C4-2B (cell line): Measurements from ENCODE around the gene HACL1.

Experiments used
- ZFX ChIP-seq: fragments of 450-650 bp; IDR thresholded peaks from 2 replicates; pipeline ENCODE4 v1.6.1; 2017
- TF ChIP-seq, protein P1 (sequence below): fragments of 450-650 bp; conservative IDR thresholded peaks from 2 replicates; pipeline ENCODE4 v1.5.1; 2017; ENCODE audit warnings: mild to moderate bottlenecking

DNA sequence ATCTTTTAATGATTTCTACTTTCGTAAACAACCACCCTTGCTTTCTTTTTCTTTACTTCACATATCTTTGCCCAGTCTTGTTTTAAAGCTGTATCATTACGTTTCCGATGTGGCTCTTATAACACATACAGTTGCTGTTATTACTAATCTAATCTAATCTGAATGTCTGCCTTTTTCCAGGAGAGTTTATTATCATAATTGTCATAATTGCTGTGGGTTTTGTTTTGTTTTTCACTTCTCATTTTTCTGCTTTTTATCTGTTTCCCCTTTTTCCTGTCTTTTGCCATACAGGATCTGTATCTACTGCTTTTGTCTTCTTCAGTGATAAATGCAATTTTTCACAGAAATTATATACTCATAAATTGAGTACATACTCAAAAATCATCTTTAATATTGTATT, 24.9 kb downstream of the HACL1 start:
- TF ChIP-seq, protein P1, sequence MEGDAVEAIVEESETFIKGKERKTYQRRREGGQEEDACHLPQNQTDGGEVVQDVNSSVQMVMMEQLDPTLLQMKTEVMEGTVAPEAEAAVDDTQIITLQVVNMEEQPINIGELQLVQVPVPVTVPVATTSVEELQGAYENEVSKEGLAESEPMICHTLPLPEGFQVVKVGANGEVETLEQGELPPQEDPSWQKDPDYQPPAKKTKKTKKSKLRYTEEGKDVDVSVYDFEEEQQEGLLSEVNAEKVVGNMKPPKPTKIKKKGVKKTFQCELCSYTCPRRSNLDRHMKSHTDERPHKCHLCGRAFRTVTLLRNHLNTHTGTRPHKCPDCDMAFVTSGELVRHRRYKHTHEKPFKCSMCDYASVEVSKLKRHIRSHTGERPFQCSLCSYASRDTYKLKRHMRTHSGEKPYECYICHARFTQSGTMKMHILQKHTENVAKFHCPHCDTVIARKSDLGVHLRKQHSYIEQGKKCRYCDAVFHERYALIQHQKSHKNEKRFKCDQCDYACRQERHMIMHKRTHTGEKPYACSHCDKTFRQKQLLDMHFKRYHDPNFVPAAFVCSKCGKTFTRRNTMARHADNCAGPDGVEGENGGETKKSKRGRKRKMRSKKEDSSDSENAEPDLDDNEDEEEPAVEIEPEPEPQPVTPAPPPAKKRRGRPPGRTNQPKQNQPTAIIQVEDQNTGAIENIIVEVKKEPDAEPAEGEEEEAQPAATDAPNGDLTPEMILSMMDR: no peak
- TF ChIP-seq ZFX: no peak
